Measurements from ENCODE around the gene DDX3Y. TPM values are rescaled to one million over a fixed set of nuclear protein-coding genes. Genes with fewer than 3 reads are reported as not detected.

The DDX3Y gene
- not detected in 2 replicates for total RNA-seq (2021)
- percentile 15 among the genes with signal in this experiment for Bru-seq, nascent RNA
- BruChase-seq, experiment 1, labeled RNA remaining after a 2-hour chase: percentile 9 among the genes with signal in this experiment
- percentile 12 among the genes with signal in this experiment for BruChase-seq, experiment 2, labeled RNA remaining after a 6-hour chase
- long read RNA-seq: 0 reads

GRCh38 chrY:12904618-12905516, at the start of gene DDX3Y:
TSS of gene DDX3Y (plus strand) at chrY:12904868. CDS start at chrY:12904937, 69 bp downstream.
- H3K9me2 ChIP-seq (ENCODE audit: insufficient read depth): no peaks in the 10 kb centered on the region
- no peaks in the 10 kb centered on the region for H3K4me1 ChIP-seq (replicated peaks; ENCODE audit: insufficient read depth)
- H3K36me3 ChIP-seq (ENCODE audit: low read depth): no peaks in the 10 kb centered on the region
- TF ChIP-seq EZH2 (IDR thresholded peaks at IDR 0.05; ENCODE audit: low read depth): no peak
- no peak for TF ChIP-seq CTCF (conservative IDR thresholded peaks at IDR 0.05)
- H3F3A ChIP-seq (ENCODE audit: insufficient read depth, low read depth): no peaks in the 10 kb centered on the region
- H3K4me2 ChIP-seq: no peak within 1 kb of the TSS
- ChIA-PET CTCF (no interaction called here), POLR2A (ENCODE audit: unreplicated experiment) (no interaction called here)
- H2AFZ ChIP-seq: no peak within 1 kb of the TSS
- intact Hi-C loops (cut with micrococcal nuclease; ENCODE audit: unreplicated experiment): no loop called here
- H4K20me1 ChIP-seq (ENCODE audit: insufficient read depth): no peaks in the 10 kb centered on the region
- no peak within 1 kb of the TSS for H3K4me3 ChIP-seq
- DNase-seq: no peak
- no peak within 1 kb of the TSS for H3K27ac ChIP-seq
- no peaks in the 10 kb centered on the region for H3K79me2 ChIP-seq (ENCODE audit: low read depth)
- no TSS peak for BruUV-seq (replicated peaks)
- H3K9me3 ChIP-seq (ENCODE audit: insufficient read depth, low read depth): no peaks in the 10 kb centered on the region
- H3K27me3 ChIP-seq (ENCODE audit: insufficient read depth, low read depth): no peaks in the 10 kb centered on the region

- H3K4me3 ChIP-seq: no peak overlapping the region
- H3K4me2 ChIP-seq: no peak overlapping the region
- no peak overlapping the region for H2AFZ ChIP-seq
- no peaks in the 10 kb centered on the region for H3K36me3 ChIP-seq (ENCODE audit: low read depth)
- intact Hi-C loops (cut with micrococcal nuclease; ENCODE audit: unreplicated experiment): no loop called here
- no TSS peak for BruUV-seq (replicated peaks)
- no peak for TF ChIP-seq CTCF (conservative IDR thresholded peaks at IDR 0.05)
- no peak for TF ChIP-seq EZH2 (IDR thresholded peaks at IDR 0.05; ENCODE audit: low read depth)
- no peaks in the 10 kb centered on the region for H3K9me2 ChIP-seq (ENCODE audit: insufficient read depth)
- H3K27ac ChIP-seq: no peak overlapping the region
- ChIA-PET POLR2A (ENCODE audit: unreplicated experiment) (no interaction called here), CTCF (no interaction called here)
- H3K79me2 ChIP-seq (ENCODE audit: low read depth): no peaks in the 10 kb centered on the region
- H3F3A ChIP-seq (ENCODE audit: insufficient read depth, low read depth): no peaks in the 10 kb centered on the region
- no peaks in the 10 kb centered on the region for H3K27me3 ChIP-seq (ENCODE audit: insufficient read depth, low read depth)
- H3K4me1 ChIP-seq (replicated peaks; ENCODE audit: insufficient read depth): no peaks in the 10 kb centered on the region
- no peaks in the 10 kb centered on the region for H4K20me1 ChIP-seq (ENCODE audit: insufficient read depth)
- H3K9me3 ChIP-seq (ENCODE audit: insufficient read depth, low read depth): no peaks in the 10 kb centered on the region
- no peak for DNase-seq
Measured at GRCh38 chrY:12855791-12856275, 48.8 kb upstream of the DDX3Y start.

GRCh38 chrY:12867960-12868359, 36.7 kb upstream of the DDX3Y start:
- no TSS peak for BruUV-seq (replicated peaks)
- POLR2A ChIA-PET (ENCODE audit: unreplicated experiment): no interaction called here

More at GRCh38 chrY:12867960-12868359, 36.7 kb upstream of the DDX3Y start:
- Histone ChIP-seq H3K9me2 (ENCODE audit: insufficient read depth) (no peaks in the 10 kb centered on the region), H3K27ac (no peak overlapping the region), H3K36me3 (ENCODE audit: low read depth) (no peaks in the 10 kb centered on the region), H3K4me2 (no peak overlapping the region), H3K27me3 (ENCODE audit: insufficient read depth, low read depth) (no peaks in the 10 kb centered on the region), H3K79me2 (ENCODE audit: low read depth) (no peaks in the 10 kb centered on the region), H3K4me3 (no peak overlapping the region), H2AFZ (no peak overlapping the region), H4K20me1 (ENCODE audit: insufficient read depth) (no peaks in the 10 kb centered on the region), H3K4me1 (replicated peaks; ENCODE audit: insufficient read depth) (no peaks in the 10 kb centered on the region), H3F3A (ENCODE audit: insufficient read depth, low read depth) (no peaks in the 10 kb centered on the region), H3K9me3 (ENCODE audit: insufficient read depth, low read depth) (no peaks in the 10 kb centered on the region)
- TF ChIP-seq CTCF (conservative IDR thresholded peaks at IDR 0.05) (no peak), EZH2 (IDR thresholded peaks at IDR 0.05; ENCODE audit: low read depth) (no peak)
- no peak for DNase-seq
- CTCF ChIA-PET: no interaction called here
- intact Hi-C loops (cut with micrococcal nuclease; ENCODE audit: unreplicated experiment): no loop called here

Measured in PC-9 (cell line).